SK-N-MC (cell line): Measurements from ENCODE around the gene NOD2.

Experiments
- EZH2 ChIP-seq: fragments of 200-600 bp; sonication (generic); IDR thresholded peaks from one replicate; pipeline ENCODE4 v1.6.1; 2017; ENCODE audit warnings: antibody characterized with exemption
- POLR2AphosphoS5 ChIP-seq: IDR thresholded peaks from 2 replicates; pipeline ENCODE4 v1.6.1; 2012; ENCODE audit warnings: mild to moderate bottlenecking, low read depth, low read length, borderline replicate concordance

DNA sequence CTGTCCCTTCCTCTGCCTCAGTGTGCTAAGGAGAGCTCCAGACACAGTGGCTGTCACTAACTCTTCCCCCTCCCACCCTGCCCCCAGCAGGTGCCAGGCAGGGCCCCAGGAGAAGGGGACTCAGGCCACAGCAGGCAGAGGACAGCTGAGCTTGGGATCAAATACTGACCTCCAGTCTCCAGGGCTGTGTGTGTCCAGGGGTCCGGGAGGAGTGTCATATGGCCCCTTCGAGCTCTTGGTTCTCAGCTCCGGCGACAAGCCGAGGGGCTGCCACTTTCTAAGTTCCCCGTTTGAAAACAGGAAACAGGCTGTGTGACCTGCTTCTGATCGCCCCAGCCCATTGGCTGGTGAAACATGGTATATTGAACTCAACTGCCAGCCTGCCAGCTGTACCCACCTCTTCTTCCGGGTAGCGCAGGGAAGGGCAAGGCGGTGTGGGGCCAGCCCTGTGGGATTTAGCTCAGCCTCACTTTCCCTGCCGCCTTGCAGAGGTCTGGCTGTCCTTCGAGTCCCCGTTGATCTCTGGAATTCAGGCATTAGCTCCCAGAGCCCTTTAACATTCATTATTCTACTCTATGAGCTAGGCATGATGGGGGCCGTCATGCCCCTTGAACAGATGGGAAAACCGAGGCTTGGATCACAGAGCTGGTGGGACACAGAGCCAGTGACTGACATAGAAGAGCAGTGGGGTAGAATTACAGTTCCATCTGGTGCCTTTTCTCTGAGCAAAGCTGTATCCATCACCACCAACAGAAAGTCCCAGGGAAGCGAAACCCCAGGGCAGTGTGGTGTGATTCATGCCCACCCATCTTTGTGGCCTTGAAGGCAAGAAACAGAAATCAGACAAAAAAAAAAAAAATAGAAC is 12.2 kb upstream of the NOD2 start, which contains the start of gene SNX20:
- TF ChIP-seq EZH2, result no peak
- TF ChIP-seq POLR2AphosphoS5, result no peak
